Right renal cortex interstitium (tissue), 3 donors: Measurements from ENCODE around the gene SLC23A1. TPM values are rescaled to one million over a fixed set of nuclear protein-coding genes. Genes with fewer than 3 reads are reported as not detected.
"Not testable (repeated sequence)": the region's sequence is repeated elsewhere in the genome, so short reads cannot be mapped to it uniquely, and the experiment has no call there.

ENCODE experiments used
- DNase-seq, 3 donors: peaks; one replicate each; pipeline ENCODE4 v3.0.0-alpha.2; 2013; ENCODE audit warnings: low read depth in 3 of 3, low spot score in 2 of 3
- polyA plus RNA-seq, 3 donors: library from polyadenylated mRNA; unstranded; fragments of 120-200 nt; gene quantifications; one replicate each; pipeline ENCODE4 v1.2.1, GENCODE V29; 2013; ENCODE audit not compliant: insufficient read length in 3 of 3

SLC23A1 gene
- polyA plus RNA-seq, 3 donors: 9.8 to 13.5 (median 12.3) TPM

GRCh38 chr5:139390639-139391569, 7.8 kb upstream of the SLC23A1 start:
- no peak for DNase-seq

GRCh38 chr5:139389701-139390638, 6.9 kb upstream of the SLC23A1 start, which contains the start of gene MZB1:
Gene MZB1 (minus strand): TSS chr5:139389913. CDS start chr5:139389856, 57 bp downstream.
- DNase-seq: no peak

- DNase-seq: no peak
These were observed 5.2 kb upstream of the SLC23A1 start for GRCh38 chr5:139388198-139388821.

DNA sequence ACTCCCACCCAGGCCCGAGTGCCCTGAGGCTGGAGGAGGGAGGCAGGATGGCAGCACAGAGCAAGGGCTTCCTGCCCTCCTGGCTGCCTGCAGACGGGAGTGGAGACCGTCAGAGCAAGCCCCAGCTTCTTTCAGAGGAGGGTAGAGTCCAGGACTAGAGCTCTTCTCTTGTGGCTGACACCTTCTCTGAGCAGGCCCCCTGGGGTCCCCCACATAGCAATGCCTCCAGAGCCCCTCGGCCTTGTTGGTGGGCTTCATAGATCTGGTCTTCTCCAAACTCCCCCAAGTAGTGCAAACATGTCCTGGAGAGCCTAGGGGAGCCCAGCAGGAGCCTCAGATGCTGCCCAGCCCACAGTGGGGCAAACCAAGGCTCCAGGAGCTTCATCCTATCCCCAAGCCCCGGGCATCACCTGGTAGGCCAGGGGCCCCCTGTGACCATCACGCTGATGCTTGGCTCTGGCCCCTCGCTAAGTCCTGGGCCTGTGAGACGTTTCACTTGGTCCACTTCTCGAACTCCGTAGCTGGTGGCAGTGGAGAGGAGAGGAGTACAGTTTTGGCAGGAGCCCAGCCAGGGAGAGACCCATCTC, 4.6 kb upstream of the SLC23A1 start:
- DNase-seq: no peak

DNA sequence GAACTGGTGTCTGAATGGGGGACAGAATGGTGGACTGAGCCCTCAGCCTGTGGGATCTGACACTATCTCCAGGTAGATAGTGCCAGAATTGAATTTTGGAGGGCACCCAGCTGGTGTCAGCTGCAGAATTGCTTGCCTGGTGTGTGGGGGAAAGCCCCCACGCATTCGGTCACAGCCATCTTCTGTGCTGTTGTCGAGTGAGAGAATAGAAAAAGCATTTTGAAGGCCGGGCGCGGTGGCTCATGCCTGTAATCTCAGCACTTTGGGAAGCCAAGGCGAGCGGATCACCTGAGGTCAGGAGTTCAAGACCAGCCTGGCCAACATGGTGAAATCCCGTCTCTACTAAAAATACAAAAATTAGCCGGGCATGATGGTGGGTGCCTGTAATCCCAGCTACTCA, 3.9 kb upstream of the SLC23A1 start:
- DNase-seq: not testable (repeated sequence)

DNA sequence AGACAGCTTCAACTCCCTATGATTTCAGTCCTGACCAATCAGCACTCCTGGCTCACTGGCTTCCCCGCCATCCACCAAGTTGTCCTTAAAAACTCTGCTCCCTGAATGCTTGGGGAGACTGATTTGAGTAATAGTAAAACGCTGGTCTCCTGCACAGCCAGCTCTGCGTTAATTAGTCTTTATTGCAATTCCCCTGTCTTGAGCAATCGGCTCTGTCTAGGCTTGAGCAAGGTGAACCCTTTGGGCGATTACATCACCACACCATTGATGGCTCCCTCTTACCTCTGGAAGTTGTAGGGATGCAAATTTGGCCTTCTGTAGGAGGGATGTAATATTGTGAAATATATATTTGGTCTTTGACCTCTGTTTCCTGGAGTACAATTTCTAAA, 2.9 kb upstream of the SLC23A1 start:
- no peak for DNase-seq

DNA sequence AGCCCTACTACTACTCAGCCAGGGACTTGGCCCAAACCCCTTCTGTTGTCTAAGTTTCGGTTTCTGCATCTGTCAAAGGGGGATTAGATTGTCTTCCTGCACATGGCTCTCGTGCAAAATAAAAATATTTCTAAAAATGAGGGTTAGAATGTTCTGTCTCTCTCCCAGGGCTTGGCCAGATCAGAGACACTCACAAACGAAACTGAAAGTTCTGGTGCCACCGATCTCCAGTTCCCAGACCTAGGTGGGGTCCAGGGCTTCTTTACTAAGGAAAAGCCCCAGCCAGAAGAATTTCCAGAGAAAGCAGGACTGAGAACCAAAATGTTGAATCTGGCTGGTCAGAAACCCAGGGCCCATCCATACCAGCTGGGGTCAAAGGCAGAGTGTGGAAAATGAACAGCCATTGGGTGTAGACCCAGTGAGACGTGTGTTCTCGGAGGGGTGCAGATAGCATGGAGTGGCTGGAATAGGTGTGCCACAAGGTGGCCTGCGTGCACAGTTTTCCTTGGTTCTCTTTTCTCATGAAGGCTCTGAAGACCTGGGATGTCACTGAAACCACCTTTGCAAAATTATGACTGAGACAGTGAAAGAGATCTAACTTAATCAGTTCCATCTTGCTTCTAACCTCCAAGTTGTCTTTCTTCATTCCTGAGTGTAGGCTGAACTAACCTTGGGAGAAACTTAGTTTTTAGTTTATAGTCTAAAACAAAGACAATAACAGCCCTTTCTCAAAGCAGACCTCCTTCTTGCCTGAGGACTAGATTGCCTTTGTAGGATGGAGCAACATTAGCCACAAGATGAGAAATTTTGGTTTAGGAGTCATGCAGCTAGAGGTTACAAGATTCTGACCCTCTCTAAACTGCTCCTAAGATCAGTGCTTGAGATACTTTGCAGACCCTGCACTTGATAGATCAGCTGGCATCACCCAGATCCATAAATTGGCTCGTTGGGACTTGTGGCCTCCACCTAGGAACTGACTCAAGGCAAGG, 2.3 kb upstream of the SLC23A1 start:
- no peak for DNase-seq

DNA sequence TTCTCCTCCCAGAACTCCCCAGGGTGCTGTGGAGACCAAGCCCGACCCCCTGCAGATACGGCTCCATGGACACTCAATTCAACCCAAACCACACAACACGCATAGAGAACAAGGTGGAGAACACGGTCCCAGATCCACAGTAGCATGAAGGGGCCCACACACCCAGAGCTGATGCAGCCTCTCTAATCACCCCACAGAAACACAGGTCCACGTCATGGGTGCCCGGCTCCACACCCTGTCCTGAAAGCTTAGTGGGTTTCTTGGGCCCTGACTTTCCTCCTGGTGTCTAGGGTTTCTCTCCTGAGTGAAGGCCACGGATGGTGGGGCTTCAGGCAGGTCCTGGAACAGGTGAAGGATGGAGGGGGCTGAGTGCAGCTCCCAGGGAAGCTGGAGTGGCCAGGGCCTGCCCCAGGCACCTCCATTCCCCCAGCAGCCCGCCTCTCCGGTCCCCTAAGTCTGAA, 1.5 kb upstream of the SLC23A1 start:
- no peak for DNase-seq

GRCh38 chr5:139383993-139384590, 995 bp upstream of the SLC23A1 start:
- DNase-seq: no peak

DNA sequence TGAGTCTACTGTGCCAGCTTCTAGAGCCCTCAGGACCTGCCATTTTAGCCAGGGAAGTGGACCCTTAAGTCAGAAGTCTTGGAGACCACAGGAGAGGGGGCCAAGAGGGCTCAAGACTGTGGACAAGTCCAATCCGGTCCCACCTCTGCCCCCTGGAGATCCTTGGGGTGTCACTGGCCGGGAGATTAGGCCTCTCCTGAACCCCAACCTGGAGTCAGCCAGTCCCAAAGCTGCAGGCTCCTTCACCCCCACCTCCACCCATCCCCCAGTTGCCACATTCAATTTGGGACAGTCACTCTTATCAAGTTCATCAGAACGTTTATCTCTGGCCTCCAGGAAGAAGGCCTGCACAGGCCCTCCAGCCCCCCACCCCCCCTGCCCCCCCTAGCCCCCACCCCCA, 290 bp downstream of the SLC23A1 start:
- DNase-seq: no peak

GRCh38 chr5:139381837-139382761, 998 bp downstream of the SLC23A1 start:
- DNase-seq: no peak

GRCh38 chr5:139379626-139380449, 3.3 kb downstream of the SLC23A1 start:
- no peak for DNase-seq

- no peak for DNase-seq
These were observed 4.1 kb downstream of the SLC23A1 start for GRCh38 chr5:139378941-139379361.

DNA sequence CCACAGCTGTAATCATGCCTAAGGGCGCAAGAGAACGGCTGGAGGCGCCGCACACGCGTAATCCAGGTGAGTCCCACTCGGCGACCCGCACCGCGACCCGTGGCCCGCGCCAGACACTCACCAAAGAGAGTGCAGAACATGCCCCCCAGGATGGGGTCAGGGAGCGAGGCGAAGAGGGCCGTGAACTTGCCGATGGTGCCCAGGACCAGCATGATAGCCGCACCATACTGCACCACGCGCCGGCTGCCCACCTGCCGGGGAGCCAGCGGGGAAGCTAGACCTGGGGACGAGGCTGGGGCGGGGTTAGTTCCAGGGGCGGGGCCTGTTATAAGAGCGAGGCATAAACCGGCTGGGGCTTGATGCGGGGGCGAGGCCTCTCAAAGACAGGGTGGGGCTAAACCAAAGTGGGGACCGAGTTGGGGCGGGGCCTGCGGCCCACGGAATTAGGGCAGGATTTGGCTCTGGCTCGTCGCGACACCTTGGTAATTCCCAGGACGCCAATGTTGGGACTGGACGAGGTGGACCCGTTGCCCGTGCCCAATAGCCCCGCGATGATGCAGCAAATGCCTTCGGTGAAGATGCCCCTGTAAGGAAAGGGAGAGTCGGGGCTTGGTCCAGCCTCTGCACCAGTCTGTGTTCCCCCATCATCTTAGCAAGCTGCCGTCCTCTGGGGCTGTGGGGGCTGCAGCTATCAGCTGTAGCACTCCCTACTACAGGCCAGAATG, 4.8 kb downstream of the SLC23A1 start:
- DNase-seq: no peak

DNA sequence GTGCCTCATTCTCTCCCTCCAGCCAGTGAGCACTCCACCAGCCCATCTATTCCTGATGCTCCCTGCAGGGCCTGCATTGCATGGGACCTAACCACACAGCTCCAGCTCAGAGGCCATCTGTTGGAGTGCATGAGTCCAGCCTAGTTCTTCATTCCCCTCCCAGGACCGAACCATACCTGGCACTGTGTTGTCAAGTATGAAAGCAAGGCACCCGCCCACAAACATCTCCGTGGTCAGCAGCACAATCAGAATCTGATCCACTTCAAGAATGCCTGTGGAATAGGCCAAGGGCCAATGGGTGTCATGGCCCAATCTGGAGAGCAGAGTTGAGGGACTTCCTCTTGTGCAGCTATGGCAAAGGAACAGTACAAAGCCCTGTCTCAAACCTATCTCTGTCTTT, 5.9 kb downstream of the SLC23A1 start:
- DNase-seq: no peak

DNA sequence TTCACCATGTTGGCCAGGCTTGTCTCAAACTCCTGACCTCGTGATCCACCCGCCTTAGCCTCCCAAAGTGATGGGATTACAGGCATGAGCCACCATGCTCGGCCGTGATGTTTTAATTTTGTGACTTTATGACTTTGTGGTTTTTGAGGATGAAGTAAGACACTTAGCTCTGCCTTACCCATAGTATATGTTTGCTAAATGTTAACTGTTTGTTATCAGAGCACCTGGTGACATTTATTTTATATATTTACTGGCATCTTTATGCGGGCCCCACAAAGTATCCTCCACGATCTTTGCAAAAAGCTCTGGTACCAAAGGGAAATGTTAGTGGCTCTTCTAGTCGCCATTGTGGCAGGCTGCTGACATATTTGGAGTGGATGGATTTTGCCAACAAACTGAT, 6.7 kb downstream of the SLC23A1 start:
- no peak for DNase-seq
